Liver (tissue), 9 donors: ENCODE results near the gene SPTB. TPM values are rescaled to one million over a fixed set of nuclear protein-coding genes. Genes with fewer than 3 reads are reported as not detected.

Experiments used
- DNase-seq: peaks from one replicate; pipeline ENCODE4 v3.0.0-alpha.2; 2017; ENCODE audit warnings: low spot score
- H3K27ac ChIP-seq, 2 donors: one replicate each; pipeline ENCODE4 v1.7.0; 2013; ENCODE audit warnings: inconsistent platforms in 2 of 2, low read length in 2 of 2, control low read depth in 1 of 2, low read depth in 1 of 2, mild to moderate bottlenecking in 1 of 2
- H3K27me3 ChIP-seq, 4 donors: one replicate each; pipeline versions ENCODE4 v1.6.1 to v1.7.0; 2013; ENCODE audit warnings: low read length in 3 of 4, inconsistent platforms in 1 of 4, mild to moderate bottlenecking in 1 of 4, moderate library complexity in 1 of 4; ENCODE audit not compliant: control insufficient read depth in 4 of 4, insufficient read depth in 4 of 4
- H3K36me3 ChIP-seq, 4 donors: one replicate each; pipeline versions ENCODE4 v1.6.1 to v1.7.0; 2013; ENCODE audit warnings: low read length in 3 of 4, mild to moderate bottlenecking in 3 of 4, low read depth in 1 of 4, moderate library complexity in 1 of 4; ENCODE audit not compliant: control insufficient read depth in 4 of 4, insufficient read depth in 3 of 4
- H3K4me1 ChIP-seq, 4 donors: one replicate each; pipeline versions ENCODE4 v1.6.1 to v1.7.0; 2013; ENCODE audit warnings: low read length in 3 of 4, mild to moderate bottlenecking in 3 of 4, moderate library complexity in 1 of 4; ENCODE audit not compliant: control insufficient read depth in 4 of 4, insufficient read depth in 4 of 4
- H3K4me3 ChIP-seq, 3 donors: one replicate each; pipeline versions ENCODE4 v1.6.1 to v1.7.0; 2013; ENCODE audit warnings: low read length in 3 of 3, control low read depth in 1 of 3, low read depth in 1 of 3, mild to moderate bottlenecking in 1 of 3
- H3K9ac ChIP-seq, 2 donors: one replicate each; pipeline ENCODE4 v1.7.0; 2013; ENCODE audit warnings: low read length in 2 of 2, mild to moderate bottlenecking in 2 of 2, moderate library complexity in 2 of 2, control low read depth in 1 of 2, low read depth in 1 of 2
- H3K9me3 ChIP-seq, 4 donors: one replicate each; pipeline versions ENCODE4 v1.6.1 to v1.7.0; 2013; ENCODE audit warnings: low read length in 3 of 4; ENCODE audit not compliant: control insufficient read depth in 4 of 4
- ATF3 ChIP-seq: IDR thresholded peaks from 2 replicates; pipeline ENCODE4 v1.6.1; 2016; ENCODE audit warnings: antibody characterized with exemption
- FOXA1 ChIP-seq: IDR thresholded peaks from 2 replicates; pipeline ENCODE4 v1.6.1; 2016; ENCODE audit warnings: antibody characterized with exemption
- FOXA2 ChIP-seq: IDR thresholded peaks from 2 replicates; pipeline ENCODE4 v1.6.1; 2016; ENCODE audit warnings: antibody characterized with exemption
- JUND ChIP-seq, 2 donors: IDR thresholded peaks; 2 replicates each; pipeline ENCODE4 v1.6.1; 2016; ENCODE audit warnings: antibody characterized with exemption in 2 of 2
- TAF1 ChIP-seq: conservative IDR thresholded peaks from 2 replicates; pipeline ENCODE4 v1.6.1; 2016; ENCODE audit warnings: antibody characterized with exemption, mild to moderate bottlenecking
- YY1 ChIP-seq: IDR thresholded peaks from 2 replicates; pipeline ENCODE4 v1.6.1; 2016; ENCODE audit warnings: antibody characterized with exemption, mild to moderate bottlenecking
- WGBS: extraction: QIAGEN DNeasy Blood & Tissue Kit; methylation state at CpG from one replicate; pipeline ENCODE4 v1.1.7; 2013; 5-methylcytosine and 5-hydroxymethylcytosine counted together
- polyA plus RNA-seq, 2 donors: library from polyadenylated mRNA; stranded (reverse) in 1 of 2; unstranded in 1 of 2; fragments of 200-250 nt in 1 of 2; fragments of >200 nt in 1 of 2; fragmentation: Nextera tagmentation in 1 of 2; extraction: Ambion mirVana in 1 of 2; gene quantifications; one replicate each; pipeline versions ENCODE4 v1.2.1 to v1.2.3, GENCODE V29; 2013 to 2015
- total RNA-seq, 2 donors: library from RNA; depleted of rRNA; stranded (reverse); fragments of >200 nt; gene quantifications; one replicate each; pipeline ENCODE4 v1.2.3, GENCODE V29; 2014
- TF ChIP-seq, protein P1 (sequence below): fragments of 150-350 bp; IDR thresholded peaks from 2 replicates; pipeline ENCODE4 v1.5.1; 2017; ENCODE audit warnings: improper control_type of control experiment, low read depth, low read length; ENCODE audit not compliant: missing input control
- donor health status: healthy.
- donor health status: healthy.
- donor health status: healthy.
- donor health status: healthy.
- donor health status: healthy.

The SPTB gene
- total and polyA plus RNA-seq, 4 donors, result 0.12 to 332 (median 0.26) TPM

GRCh38 chr14:64843548-64843947 lies 36.2 kb downstream of the SPTB start (continued):
- TF ChIP-seq, protein P1, sequence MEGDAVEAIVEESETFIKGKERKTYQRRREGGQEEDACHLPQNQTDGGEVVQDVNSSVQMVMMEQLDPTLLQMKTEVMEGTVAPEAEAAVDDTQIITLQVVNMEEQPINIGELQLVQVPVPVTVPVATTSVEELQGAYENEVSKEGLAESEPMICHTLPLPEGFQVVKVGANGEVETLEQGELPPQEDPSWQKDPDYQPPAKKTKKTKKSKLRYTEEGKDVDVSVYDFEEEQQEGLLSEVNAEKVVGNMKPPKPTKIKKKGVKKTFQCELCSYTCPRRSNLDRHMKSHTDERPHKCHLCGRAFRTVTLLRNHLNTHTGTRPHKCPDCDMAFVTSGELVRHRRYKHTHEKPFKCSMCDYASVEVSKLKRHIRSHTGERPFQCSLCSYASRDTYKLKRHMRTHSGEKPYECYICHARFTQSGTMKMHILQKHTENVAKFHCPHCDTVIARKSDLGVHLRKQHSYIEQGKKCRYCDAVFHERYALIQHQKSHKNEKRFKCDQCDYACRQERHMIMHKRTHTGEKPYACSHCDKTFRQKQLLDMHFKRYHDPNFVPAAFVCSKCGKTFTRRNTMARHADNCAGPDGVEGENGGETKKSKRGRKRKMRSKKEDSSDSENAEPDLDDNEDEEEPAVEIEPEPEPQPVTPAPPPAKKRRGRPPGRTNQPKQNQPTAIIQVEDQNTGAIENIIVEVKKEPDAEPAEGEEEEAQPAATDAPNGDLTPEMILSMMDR, result no peak
- no peak for TF ChIP-seq ATF3

DNA sequence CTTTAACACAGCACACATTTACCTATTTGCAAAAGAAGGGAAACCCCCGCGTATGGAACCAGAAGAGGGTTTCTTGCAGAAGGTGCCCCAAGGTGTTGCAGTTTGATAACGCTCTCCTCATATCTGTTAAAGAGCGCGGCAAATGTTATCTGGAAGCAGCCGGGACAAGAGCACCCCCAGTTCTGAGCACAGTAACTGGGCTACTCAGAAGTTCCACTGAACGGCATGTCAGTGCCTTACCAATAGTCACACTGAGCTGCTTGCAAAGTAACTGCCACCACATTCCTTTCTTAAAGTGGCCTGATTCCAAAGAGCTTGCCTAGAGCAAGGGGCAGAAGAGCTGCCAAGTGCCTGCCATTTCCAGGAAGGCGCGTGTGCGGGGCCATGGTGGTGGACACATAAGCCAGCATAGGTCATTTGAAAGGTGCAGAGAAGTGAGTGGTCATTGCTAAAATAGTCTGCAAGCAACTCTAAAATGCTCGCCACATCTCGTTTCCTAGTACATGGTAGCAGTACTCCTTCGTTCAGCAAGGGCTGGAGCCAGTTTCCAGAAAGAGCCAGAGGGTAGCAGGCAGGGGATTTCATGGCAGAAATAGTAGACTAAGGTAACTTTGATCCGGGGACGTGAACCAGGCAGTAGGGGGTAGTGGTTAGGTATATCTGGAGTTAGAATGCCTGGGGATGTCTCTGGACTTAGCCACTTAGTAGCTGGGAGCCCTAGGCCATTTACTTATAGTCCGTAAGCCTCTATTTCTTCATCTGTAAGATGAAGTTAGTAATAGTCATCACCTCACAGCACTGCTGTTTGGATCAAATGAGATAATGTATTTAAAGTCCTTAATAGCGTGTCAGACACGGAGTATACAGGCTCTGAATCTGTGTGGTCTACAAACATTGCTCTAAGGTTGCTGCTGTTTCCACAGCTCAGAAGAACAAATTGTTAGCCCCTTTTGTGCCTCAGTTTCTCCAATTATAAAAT lies 37.6 kb downstream of the SPTB start:
- peaks cover 0 to 6% (median 1%) of the 10 kb centered on the region in 4 donors for H3K27me3 ChIP-seq
- TF ChIP-seq, protein P1, result no peak
- TF ChIP-seq TAF1, result no peak
- no peak for TF ChIP-seq ATF3
- no peak for TF ChIP-seq JUND (IDR thresholded peaks at IDR 0.05)
- TF ChIP-seq FOXA1, result no peak
- no peak overlapping the region for H3K4me3 ChIP-seq
- H3K9ac ChIP-seq, result no peak overlapping the region
- no peaks in the 10 kb centered on the region for H3K4me1 ChIP-seq
- 75% methylated on average over 18 of the region's 18 CpGs for WGBS
- H3K27ac ChIP-seq, result no peak overlapping the region
- no peaks in the 10 kb centered on the region for H3K9me3 ChIP-seq
- DNase-seq, result no peak
- no peaks in the 10 kb centered on the region for H3K36me3 ChIP-seq

GRCh38 chr14:64841121-64841651 lies 38.5 kb downstream of the SPTB start:
- no peak overlapping the region for H3K27ac ChIP-seq
- H3K27me3 ChIP-seq, result peaks cover 0 to 6% (median 1%) of the 10 kb centered on the region in 4 donors
- no peak overlapping the region for H3K4me3 ChIP-seq
- DNase-seq, result no peak
- no peaks in the 10 kb centered on the region for H3K36me3 ChIP-seq
- H3K9ac ChIP-seq, result no peak overlapping the region
- TF ChIP-seq FOXA2 (no peak), YY1 (no peak)
- TF ChIP-seq, protein P1, result peak; percentile 8
- H3K4me1 ChIP-seq, result no peaks in the 10 kb centered on the region
- 49% methylated on average over 6 of the region's 6 CpGs for WGBS
- H3K9me3 ChIP-seq, result no peaks in the 10 kb centered on the region
